HG03280 (cell line): ENCODE data around the gene FRAT1.
"Not testable (repeated sequence)": the region's sequence is repeated elsewhere in the genome, so short reads cannot be mapped to it uniquely, and the experiment has no call there.

Experiments
- ATAC-seq: cut with Tn5 transposase; IDR thresholded peaks from one replicate; pipeline ENCODE4 v1.9.1; 2021; ENCODE audit warnings: mild to moderate bottlenecking, moderate library complexity; ENCODE audit not compliant: unreplicated experiment

FRAT1 gene

DNA sequence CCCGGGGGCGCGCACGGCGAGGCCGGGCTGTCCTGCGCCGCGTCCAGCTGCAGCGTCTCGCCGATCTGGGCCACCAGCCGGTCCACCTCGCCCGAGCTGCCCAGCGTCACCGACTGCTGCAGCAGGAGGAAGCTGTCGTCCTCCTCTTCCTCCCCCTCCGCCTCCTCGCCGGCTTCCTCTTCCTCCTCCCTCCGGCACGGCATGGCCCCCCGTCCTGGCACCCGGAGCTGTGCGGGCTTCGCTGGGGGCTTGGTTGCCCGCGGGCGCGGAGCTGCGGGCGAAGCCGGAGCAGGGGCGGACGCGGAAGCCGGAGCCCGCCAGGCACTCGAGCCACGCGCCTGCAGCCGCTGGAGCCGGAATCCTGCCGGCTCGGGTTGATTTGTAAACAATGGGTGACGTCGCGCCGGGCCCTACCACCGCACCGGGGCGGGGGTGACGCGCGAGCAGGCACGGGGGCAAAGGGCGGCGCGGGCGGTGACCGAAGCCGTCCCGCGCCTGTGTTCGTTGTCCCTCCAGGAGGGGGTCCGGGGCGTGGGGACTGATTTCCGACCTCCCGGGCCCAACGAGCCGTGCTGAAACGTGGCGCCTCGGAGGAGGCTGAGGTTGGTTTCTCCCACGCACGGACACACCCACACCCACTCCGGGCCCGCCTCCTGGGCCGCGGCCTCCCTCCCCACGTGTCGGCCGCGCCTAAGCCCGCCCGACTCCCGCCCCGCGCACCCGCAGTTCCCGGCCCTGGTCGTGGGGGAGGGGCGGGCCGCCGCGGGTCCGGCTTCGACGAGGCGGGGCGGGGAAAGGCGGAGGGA lies 15.5 kb downstream of the FRAT1 start, which contains the start of gene FRAT2:
Gene FRAT2, minus strand, starts transcription at position 360 of the 806 bp plus-strand sequence. Its CDS starts 157 bp downstream, at position 203.
- peak; percentile 85 for ATAC-seq

DNA sequence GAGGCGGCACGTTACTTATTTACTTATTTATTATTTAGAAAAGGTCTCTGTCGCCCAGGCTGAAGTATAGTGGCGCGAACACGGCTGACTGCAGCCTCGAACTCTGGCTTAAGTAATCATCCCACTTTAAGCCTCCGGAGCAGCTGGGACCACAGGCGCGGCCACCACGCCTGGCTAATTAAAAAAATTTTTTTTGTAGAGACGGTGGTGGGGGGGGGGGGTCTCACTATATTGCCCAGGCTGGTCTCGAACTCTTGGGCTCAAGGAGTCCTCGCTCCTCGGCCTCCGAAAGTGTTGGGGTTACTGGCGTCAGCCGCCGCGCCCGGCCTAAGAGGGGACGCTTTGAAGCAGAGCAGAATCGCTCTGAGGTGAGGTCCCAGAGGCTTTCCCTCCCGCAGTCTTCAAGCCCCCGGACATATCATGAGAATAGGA lies 16.1 kb downstream of the FRAT1 start:
- ATAC-seq, result no peak

DNA sequence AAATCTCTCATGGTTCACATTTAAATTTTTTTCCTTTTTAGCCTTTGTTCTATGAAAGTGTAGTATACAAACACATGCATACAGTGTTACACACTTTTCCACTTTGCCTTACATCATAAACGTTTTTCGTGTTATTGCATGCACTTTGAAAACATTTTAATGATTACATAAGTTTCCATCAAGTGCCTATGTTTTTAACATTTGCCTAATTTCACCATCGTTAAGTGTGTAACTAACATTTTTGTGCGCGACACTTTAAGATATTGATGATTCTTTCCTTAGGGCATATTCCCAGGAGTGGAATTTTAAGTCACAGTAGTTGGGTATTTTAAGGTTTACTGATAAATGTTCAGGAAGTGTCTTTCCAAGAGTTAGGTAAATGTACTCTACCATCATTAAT lies 16.9 kb downstream of the FRAT1 start:
- no peak for ATAC-seq

DNA sequence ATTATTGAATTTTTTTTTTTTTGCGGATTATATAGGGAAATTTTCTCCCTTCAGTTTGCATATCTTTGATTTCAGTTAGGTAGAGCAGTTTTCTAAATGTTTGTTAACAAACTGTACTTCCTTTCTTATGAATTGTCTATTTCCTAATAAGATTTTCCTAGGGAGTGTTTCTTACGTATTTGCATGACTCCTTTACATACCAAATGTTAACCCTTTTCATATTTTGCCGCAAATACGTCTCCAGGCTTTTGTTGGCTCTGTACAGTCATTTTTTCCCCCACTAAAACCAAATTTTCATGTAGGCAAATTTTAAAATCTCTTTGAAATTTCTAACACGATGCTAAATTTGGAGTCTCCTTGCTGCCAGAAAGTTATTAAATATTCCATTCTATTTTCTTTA lies 17.4 kb downstream of the FRAT1 start:
- no peak for ATAC-seq

DNA sequence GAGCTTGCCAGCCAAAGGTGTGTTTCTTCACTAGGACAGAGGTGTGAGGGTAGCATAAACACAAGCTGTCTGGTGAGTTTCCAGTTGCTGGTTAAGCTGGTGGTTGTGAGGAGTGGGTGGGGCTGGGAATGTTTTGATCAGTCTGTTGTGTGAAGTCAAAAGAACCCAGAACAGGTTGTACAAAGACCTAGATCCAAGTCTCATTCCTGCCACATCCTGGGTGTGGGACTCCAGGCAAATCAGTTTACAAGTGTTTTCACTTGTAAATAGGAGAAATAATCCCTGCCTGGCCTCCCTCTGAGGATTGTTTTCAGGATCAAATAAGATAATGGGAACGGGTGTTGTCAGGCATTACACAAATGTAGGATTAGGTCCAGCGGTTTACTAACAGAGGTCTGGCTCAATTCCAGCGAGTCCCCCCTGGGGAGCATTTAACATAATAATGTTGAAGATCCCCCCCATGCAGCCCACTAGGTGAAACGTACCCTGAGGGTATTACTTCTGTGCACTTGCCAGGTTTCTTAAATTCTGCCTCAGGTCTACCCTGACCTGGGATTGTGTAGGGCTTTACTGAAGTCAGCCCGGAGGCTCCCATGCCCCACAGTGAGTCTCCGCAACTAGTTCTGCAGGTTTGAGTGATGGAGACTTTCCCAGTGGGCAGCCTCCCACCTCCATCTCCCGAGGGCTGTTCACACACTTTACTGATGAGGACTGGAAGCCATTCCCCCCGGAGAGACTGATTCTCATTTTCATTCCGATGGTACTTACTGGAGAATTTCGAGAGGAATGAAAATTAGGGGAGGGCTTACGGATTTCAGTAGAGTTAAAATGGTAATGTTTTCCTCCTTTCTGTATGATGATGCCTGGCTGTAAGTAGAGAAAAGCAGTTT lies 18.1 kb downstream of the FRAT1 start:
- no peak for ATAC-seq

DNA sequence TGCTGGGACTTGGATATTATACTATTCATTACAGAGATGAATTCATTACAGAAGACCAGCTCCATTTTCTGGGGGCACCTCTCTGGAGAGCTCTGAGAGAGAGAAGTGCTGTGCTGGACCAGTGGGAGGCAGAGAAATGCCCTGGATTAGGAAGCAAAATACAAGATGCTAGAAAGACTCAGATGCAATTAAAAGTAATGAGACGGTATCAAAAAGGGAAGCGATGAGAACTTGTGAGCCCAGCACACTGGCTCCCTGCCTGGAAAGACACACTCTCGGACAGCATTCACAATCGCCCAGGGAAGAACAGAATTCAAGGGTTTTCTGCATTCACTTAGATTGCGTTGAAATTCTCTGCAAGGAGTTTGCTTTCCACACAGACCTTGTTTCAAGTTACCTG lies 19.0 kb downstream of the FRAT1 start:
- ATAC-seq, result no peak

DNA sequence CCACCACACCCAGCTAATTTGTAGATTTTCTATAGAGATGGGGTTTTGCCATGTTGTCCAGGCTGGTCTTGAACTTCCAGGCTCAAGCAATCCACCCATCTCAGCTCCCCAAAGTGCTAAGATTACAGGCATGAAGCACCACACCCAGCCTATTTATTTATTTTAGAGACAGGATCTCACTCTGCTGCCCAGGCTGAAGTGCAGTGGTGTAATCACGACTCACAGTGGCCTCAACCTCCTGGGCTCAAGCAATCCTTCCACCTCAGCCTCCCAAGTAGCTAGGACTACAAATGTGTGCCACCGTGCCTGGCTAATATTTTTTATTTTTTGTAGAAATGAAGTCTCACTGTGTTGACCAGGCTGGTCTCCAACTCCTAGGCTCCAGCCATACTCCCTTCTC lies 22.3 kb downstream of the FRAT1 start:
- ATAC-seq, result no peak

DNA sequence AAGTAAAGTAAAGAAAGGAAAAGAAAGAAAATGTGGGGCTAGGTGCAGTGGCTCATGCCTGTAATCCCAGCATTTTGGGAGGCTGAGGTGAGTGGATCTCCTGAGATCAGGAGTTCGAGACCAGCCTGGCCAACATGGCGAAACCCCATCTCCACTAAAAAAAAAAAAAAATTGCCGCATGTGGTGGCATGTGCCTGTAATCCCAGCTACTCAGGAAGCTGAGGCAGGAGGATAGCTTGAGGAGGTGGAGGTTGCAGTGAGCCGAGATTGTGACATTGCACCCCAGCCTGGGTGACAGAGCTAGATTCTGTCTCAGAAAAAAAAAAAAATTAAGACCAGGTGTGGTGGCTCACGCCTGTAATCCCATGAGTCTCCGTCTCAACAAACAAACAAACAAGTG lies 24.6 kb downstream of the FRAT1 start:
- ATAC-seq, result not testable (repeated sequence)

DNA sequence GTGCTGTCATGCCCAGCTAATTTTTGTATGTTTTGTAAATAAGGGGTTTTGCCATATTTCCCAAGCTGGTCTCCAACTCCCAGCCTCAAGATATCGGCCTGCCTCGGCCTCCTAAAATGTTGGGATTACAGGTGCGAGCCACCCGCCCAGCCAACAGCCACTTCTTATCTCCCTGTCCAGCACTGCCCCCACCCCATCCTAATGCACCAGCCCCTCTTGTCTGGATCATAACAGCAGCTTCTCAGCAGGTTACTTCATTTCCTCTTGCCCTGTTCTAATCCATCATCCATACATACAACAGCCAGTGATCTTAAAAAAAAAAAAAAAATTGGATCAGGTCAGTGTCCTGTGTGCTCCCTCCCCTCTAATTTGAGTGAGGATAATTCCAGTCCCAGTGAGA lies 28.2 kb downstream of the FRAT1 start:
- no peak for ATAC-seq

DNA sequence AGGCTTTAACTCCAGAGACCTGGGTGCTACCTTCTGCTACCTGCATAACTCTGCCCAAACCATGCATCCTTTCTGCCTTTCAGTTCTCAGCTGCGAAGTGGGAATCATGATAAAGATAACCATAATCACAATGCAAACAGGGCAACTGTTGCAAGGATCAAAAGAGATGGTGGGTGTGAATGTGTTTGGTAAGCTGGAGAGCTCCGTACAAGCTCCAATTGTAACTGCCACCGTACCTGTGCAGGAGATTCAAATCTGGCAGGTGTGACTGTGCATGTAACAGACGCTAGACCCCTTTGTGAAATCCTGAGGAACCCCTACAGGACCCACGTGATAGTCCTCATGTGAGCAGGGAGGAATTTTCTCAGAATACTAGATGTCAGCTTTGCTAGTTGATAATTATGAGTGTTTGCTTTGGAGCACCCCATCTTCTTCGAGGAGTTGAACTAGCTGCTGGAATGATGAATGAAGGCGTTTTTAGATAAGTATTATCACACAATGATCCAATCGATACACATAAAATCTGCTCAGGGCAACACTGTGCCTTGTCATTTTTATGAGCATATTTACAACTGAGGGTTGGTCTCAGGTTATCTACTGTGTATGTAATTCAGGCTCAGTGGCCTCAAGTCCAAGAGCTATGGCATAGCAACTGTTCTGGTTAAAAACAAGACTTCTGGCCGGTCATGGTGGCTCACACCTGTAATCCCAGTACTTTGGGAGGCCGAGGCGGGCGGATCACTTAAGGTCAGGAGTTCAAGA lies 30.9 kb downstream of the FRAT1 start:
- ATAC-seq, result no peak

DNA sequence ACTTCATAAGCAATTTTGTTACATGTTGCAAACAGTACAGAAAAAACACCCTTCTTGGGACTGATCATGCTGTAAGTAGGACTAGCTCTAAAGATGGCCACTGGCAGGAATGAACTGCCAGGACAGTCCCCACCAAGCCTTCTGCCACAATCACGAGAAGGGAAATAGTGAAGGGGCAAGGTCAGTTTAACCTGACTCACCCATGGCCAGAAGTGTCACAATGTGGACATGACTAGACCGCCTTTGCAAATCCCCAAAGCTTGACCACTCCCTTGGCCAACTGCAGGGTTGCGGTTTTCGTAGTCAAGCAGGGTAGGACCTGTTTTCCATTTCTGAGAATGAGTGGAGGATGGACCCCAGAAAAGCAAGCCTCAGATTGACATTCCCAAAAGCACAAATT lies 34.9 kb downstream of the FRAT1 start:
- no peak for ATAC-seq

DNA sequence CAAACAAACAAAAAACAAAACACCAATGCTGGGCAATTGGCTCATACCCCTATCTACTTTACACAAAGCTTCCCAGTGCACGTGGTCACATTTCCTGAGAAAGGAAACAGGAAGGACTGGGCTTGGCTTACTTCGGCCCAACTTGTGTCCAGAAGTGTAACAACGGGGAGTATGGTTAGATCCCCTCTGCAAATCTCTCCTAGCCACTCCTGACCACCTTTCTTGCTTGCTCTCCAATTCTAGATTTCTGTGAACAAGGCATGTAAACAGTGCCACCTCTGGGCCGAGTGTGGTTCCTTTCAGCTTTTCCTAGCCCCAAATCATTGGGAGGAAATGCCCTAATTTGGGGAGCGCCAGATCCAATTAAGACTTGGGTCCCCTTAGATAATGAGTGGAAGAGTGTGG lies 36.5 kb downstream of the FRAT1 start:
- no peak for ATAC-seq

DNA sequence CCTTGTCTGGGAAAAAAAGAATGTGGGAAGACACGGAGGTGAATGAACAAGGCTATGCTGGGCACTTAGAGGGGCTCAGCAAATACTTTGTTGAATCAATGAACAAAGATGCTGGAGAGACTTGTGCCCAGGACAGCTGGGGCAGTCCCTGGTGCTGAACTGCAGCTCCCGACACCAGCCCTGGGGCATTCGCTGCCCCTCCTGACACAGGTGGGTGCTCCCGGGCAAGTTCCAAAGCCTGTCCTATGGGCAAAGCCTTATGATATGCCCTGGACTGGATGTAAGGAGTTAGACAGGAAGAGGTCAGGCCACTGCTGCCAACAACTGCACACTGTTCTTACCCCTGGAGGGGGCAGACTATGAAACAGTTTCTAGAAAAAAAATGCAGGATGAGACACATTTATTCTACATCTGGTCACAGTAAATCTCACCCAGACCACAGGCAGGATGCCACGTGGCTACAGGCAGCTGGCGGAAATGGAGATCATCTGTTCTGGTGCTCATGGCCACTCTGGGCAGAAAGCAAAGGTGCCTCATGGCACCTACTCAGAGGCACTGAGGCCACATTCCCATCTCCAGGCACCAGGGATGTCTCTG lies 37.3 kb downstream of the FRAT1 start:
- ATAC-seq, result no peak

DNA sequence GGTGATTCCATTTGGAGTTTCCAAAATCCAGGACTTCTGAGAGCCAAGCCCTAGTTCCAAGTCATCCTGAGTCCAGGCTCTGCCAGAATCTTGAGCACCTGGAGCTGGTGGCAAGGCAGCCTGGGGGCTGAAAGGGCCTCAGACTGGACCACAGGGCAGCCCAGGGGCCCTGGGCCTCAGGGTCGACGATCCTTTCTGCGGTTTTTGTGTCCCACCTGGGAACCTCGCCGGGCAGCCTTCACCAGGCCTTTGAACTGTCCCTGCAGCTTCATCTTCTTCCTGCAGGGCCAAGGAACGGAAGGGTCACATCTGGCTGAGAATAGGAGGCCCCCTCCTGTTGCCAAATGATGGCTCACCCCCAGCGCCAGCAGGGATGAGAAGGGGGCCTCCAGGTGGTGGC lies 37.8 kb downstream of the FRAT1 start:
- no peak for ATAC-seq

DNA sequence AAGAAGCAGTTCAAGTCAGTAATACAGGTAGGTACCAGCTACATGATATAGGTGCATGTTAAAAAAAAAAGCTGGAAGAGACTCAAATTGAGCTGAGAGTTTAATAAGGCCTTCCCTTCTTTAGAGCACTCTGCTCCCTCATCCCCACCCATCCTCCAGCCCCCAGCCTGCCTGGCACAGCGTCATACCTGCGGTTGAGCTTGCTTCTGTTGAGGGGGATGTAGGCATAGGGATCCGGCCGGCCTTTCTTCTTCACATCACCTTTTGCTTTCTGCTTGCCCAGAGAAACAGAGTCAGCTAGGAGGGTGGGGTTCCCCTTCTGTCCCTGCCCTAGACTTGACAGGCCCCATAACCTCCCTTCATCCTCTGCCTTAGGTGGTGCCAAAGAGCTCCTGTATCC lies 39.3 kb downstream of the FRAT1 start:
- ATAC-seq, result no peak

DNA sequence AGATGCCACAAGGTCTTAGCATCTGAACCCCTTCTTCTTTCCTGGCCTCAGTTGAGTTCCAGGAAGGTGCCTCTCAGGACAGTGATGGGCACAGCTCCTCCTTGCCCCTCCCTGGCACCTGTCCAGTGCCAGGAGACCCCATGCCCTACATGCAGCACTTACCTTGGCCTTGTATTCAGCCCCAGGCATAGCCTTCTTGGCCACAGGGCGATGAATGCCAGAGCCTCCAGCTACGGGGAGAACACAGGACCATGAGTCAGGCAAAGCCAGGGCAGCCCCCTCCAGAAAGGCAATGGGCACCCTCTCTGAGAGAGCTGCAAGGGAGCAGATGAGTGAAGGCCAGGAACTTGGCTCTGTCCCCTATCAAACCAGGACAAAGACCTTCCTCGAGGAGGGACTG lies 39.7 kb downstream of the FRAT1 start:
- no peak for ATAC-seq

DNA sequence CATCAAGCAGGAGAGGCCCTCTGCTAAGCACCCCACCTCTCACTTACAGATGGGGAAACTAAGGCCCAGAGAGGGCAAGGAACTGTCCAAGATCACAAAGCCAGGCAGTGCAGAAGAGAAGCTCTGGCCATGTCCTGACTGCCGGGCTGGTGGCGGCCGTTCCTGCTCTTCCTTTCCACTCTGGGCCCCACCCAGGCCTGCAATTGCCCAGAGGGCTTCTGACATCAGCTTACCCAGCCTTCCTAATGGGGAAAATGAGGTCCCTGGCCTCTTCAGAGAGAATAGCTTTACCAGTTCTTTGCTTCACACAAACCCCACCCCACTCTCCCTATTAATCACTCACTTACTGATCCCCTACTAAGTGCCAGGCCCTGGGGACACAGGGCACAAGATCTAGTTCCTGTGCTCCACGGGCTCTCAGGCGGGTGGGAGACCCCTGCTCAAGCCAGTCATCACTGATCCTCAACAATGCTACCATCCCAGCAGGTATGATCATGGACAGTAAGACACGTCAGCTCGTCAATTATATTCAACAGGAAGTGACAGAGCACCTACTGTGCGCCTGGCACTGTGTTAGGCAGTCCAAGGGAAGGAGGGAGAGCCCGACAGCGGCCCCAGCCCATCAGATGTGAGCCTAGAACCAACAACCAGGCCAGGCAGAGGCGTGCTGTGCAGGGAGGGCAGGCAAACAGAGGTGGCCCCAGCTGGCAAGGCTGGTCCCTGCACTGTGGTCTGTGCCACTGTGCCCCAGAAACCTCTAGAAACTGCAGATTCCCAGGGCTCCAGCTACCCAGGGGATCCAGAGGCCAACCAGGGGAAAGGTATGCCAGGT lies 41.9 kb downstream of the FRAT1 start:
- no peak for ATAC-seq

DNA sequence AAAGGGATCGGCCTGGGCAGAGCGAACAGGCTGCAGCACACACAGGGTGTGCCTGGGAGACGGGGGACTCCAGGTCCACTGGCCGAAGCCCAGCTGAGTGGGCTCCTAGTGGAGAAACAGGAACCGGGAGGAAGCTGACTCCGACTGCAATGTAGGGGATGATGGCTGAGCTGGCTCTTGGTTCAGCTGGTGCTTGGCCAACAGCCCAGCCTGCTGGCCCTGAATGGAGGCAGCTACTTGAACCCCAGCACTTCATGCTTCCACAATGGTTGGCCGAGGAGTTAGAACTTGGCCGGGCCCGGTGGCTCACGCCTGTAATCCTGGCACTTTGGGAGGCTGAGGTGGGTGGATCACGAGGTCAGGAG lies 42.4 kb downstream of the FRAT1 start:
- ATAC-seq, result no peak

DNA sequence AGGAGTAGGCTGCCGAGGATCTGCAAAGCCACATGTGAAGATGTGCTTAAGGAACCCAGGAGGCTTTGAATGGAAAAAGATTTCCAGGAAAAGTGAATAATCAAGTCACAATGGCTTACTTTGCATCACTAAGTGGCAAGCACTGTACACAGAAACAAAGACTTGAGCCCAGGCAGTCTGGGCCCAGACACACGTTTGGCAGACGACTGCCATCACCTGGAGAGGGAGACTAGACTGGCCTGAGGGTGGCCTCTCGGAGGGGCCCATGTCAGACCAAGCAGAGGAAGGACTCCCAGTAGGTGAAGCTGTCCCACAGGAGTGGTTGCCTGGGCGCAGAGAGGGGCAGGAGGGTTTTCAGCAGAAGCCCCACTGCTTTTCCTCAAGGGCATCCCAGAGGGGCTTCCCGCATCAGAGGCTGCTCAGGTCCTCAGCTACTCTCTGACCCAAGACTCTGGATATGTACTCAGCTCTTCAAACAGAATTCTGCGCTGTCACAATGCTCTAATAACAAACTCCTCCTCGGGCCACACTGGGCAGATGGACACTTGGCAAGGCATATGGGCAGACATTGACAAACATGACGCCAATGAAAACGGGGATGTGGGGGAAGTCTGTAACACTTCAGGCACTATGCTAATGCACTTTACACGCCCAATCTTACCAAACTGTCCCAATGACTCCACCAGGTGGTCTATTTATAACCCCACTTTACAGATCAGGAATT lies 43.4 kb downstream of the FRAT1 start:
- no peak for ATAC-seq
